ENCODE measurements around the gene LRRC38. TPM values are rescaled to one million over a fixed set of nuclear protein-coding genes. Genes with fewer than 3 reads are reported as not detected.

The LRRC38 gene
- total and polyA plus RNA-seq, 12 donors = 3.2 to 60.3 (median 9.5) TPM

GRCh38 chr1:13546791-13547190, 33.0 kb upstream of the LRRC38 start:
- TF ChIP-seq POLR2A (IDR thresholded peaks at IDR 0.05) (no peak), CTCF (IDR thresholded peaks at IDR 0.05) (no peak)
- 62 to 83% (median 82%) methylated on average over 3 of the region's 3 CpGs; no CpG with 5 or more reads in 1 of the 4 donors for WGBS, 4 donors
- Histone ChIP-seq H3K36me3 (replicated peaks in 1 of 2) (no peaks in the 10 kb centered on the region), H3K4me3 (no peak overlapping the region), H3K9me3 (replicated peaks in 1 of 3) (no peaks in the 10 kb centered on the region), H3K4me1 (replicated peaks in 1 of 2) (peaks cover 3 to 9% of the 10 kb centered on the region in 2 donors), H3K27me3 (no peaks in the 10 kb centered on the region), H3K27ac (no peak overlapping the region)
- intact Hi-C loops (cut with DNase I) = loop anchor here in 1 of 2 donors (10.0 kb wide), 1 partner anchor 82 kb away; no protein-coding TSS in a partner anchor
- DNase-seq = no peak

GRCh38 chr1:13544221-13544556, 30.4 kb upstream of the LRRC38 start:
- intact Hi-C loops (cut with DNase I) = loop anchor here in 1 of 2 donors (10.0 kb wide), 1 partner anchor 79 kb away; no protein-coding TSS in a partner anchor
- peak overlapping the region in 4 of 5 donors; percentile 80 to 95 (median 86) for H3K27ac ChIP-seq
- no peaks in the 10 kb centered on the region for H3K36me3 ChIP-seq (replicated peaks in 1 of 2)
- H3K4me3 ChIP-seq = peak overlapping the region in 1 of 4 donors; percentile 33
- no peaks in the 10 kb centered on the region for H3K9me3 ChIP-seq (replicated peaks in 1 of 3)
- H3K4me1 ChIP-seq (replicated peaks in 1 of 2) = peaks cover 3 to 13% of the 10 kb centered on the region in 2 donors
- TF ChIP-seq CTCF (IDR thresholded peaks at IDR 0.05) = peak in 1 of 6 experiments; percentile 22
- no peak for TF ChIP-seq POLR2A (IDR thresholded peaks at IDR 0.05)
- 45 to 57% (median 50%) methylated on average over 3 to 5 of the region's 5 CpGs for WGBS, 4 donors
- no peaks in the 10 kb centered on the region for H3K27me3 ChIP-seq
- no peak for DNase-seq

GRCh38 chr1:13543451-13544220, 29.8 kb upstream of the LRRC38 start:
- intact Hi-C loops (cut with DNase I) = loop anchor here in 1 of 2 donors (10.0 kb wide), 1 partner anchor 79 kb away; no protein-coding TSS in a partner anchor
- no peaks in the 10 kb centered on the region for H3K36me3 ChIP-seq (replicated peaks in 1 of 2)
- TF ChIP-seq CTCF (IDR thresholded peaks at IDR 0.05) = peak; percentile 71 to 86 (median 80)
- TF ChIP-seq POLR2A (IDR thresholded peaks at IDR 0.05) = no peak
- no peaks in the 10 kb centered on the region for H3K27me3 ChIP-seq
- H3K9me3 ChIP-seq (replicated peaks in 1 of 3) = no peaks in the 10 kb centered on the region
- WGBS, 4 donors = 18 to 34% (median 23%) methylated on average over 20 of the region's 20 CpGs
- H3K4me3 ChIP-seq = peak overlapping the region in 1 of 4 donors; percentile 33
- peak; percentile 68 to 90 (median 83) for DNase-seq
- peaks cover 3 to 13% of the 10 kb centered on the region in 2 donors for H3K4me1 ChIP-seq (replicated peaks in 1 of 2)
- peak overlapping the region; percentile 71 to 95 (median 84) for H3K27ac ChIP-seq

DNA sequence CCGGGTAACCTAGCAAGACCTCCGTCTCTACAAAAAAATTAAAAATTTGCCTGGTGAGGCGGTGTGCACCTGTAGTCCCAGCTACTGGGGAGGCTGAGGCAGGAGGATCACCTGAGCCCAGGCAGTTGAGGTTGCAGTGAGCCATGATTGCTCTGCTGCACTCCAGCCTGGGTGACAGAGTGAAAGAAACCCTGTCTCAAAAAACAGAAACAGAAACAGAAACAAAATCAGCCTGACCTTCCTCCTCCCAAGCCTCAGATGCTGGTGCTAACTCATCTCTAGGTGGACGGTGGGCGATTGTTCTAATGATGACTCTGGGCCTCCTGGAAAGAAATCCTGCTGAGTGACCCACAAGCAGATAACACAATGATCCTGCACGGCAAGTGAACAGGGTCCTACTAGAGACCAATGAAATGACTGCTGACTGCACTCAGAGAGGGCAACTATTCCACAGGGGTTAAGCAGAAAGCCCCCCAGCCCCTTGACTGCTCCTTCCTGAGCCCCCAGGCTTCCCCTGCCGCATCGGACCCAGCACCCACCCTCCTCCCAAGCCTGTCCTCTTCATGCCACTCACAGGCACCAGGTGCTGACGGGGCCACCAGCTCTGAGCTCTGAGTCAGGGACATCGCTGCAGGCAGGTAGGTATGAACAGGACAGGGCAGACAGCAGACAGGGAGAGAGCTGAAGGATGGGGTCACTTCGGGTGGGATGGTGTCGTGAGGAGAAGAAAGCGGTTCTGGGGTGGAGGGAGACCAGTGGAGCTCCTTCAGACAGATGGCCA, 27.8 kb upstream of the LRRC38 start:
- no peak for DNase-seq
- Histone ChIP-seq H3K36me3 (replicated peaks in 1 of 2) (no peaks in the 10 kb centered on the region), H3K4me3 (no peak overlapping the region), H3K9me3 (replicated peaks in 1 of 3) (no peaks in the 10 kb centered on the region), H3K27ac (peak overlapping the region in 1 of 5 donors; percentile 51), H3K4me1 (replicated peaks in 1 of 2) (peaks cover 3 to 13% of the 10 kb centered on the region in 2 donors), H3K27me3 (no peaks in the 10 kb centered on the region)
- intact Hi-C loops (cut with DNase I) = loop anchor here in 1 of 2 donors (10.0 kb wide), 1 partner anchor 77 kb away; no protein-coding TSS in a partner anchor
- 82 to 85% (median 83%) methylated on average over 9 to 13 of the region's 13 CpGs for WGBS, 4 donors
- TF ChIP-seq POLR2A (IDR thresholded peaks at IDR 0.05) (no peak), CTCF (IDR thresholded peaks at IDR 0.05) (no peak)

Data from adrenal gland (tissue), 12 donors.